H9 (cell line): Measurements from ENCODE around the gene BOLA2B. TPM values are rescaled to one million over a fixed set of nuclear protein-coding genes. Genes with fewer than 3 reads are reported as not detected.

Experiments used
- DNase-seq: peaks from one replicate; pipeline ENCODE4 v3.0.0-alpha.2; 2017
- H2AFZ ChIP-seq: one replicate; pipeline ENCODE4 v1.6.1; 2013; ENCODE audit warnings: mild to moderate bottlenecking, low read length, control low read depth, moderate library complexity
- H2AK5ac ChIP-seq: 2 replicates; pipeline ENCODE4 v1.6.1; 2013; ENCODE audit warnings: low read length, control low read depth, mixed read lengths; ENCODE audit not compliant: insufficient read length
- H2BK120ac ChIP-seq: one replicate; pipeline ENCODE4 v1.6.1; 2013; ENCODE audit warnings: low read depth, mild to moderate bottlenecking, low read length, control low read depth, inconsistent platforms; ENCODE audit not compliant: poor library complexity, severe bottlenecking
- H2BK12ac ChIP-seq: 2 replicates; pipeline ENCODE4 v1.6.1; 2013; ENCODE audit warnings: low read length, control low read depth, mixed read lengths, low read depth; ENCODE audit not compliant: insufficient read length
- H2BK15ac ChIP-seq: 2 replicates; pipeline ENCODE4 v1.6.1; 2013; ENCODE audit warnings: low read depth, low read length, control low read depth
- H2BK20ac ChIP-seq: one replicate; pipeline ENCODE4 v1.6.1; 2013; ENCODE audit warnings: low read depth, mild to moderate bottlenecking, low read length, control low read depth, inconsistent platforms; ENCODE audit not compliant: poor library complexity, severe bottlenecking
- H2BK5ac ChIP-seq: 2 replicates; pipeline ENCODE4 v1.6.1; 2013; ENCODE audit warnings: low read length, control low read depth, mixed read lengths; ENCODE audit not compliant: insufficient read length
- H3K14ac ChIP-seq: 2 replicates; pipeline ENCODE4 v1.6.1; 2013; ENCODE audit warnings: low read length, control low read depth; ENCODE audit not compliant: insufficient read depth
- H3K18ac ChIP-seq: 2 replicates; pipeline ENCODE4 v1.6.1; 2013; ENCODE audit warnings: low read depth, mild to moderate bottlenecking, mixed read lengths, low read length, control low read depth; ENCODE audit not compliant: insufficient read length
- H3K23ac ChIP-seq: 2 replicates; pipeline ENCODE4 v1.6.1; 2013; ENCODE audit warnings: low read length, control low read depth, mixed read lengths, low read depth; ENCODE audit not compliant: insufficient read length
- H3K23me2 ChIP-seq: 2 replicates; pipeline ENCODE4 v1.6.1; 2013; ENCODE audit warnings: low read depth, mild to moderate bottlenecking, mixed read lengths, low read length, control low read depth; ENCODE audit not compliant: insufficient read length, poor library complexity, severe bottlenecking
- H3K27ac ChIP-seq: 2 replicates; pipeline ENCODE4 v1.5.1; 2013; ENCODE audit warnings: low read length, control low read depth, mixed read lengths, low read depth; ENCODE audit not compliant: insufficient read length
- H3K27me3 ChIP-seq: 2 replicates; pipeline ENCODE4 v1.6.1; 2013; ENCODE audit warnings: low read length, control low read depth, inconsistent platforms; ENCODE audit not compliant: insufficient read depth
- H3K4ac ChIP-seq: 2 replicates; pipeline ENCODE4 v1.6.1; 2013; ENCODE audit warnings: low read depth, mild to moderate bottlenecking, control low read depth, inconsistent platforms, low read length, moderate library complexity
- H3K4me1 ChIP-seq: 2 replicates; pipeline ENCODE4 v1.6.1; 2013; ENCODE audit warnings: low read length, control low read depth, inconsistent platforms; ENCODE audit not compliant: insufficient read depth
- H3K4me2 ChIP-seq: 2 replicates; pipeline ENCODE4 v1.6.1; 2013; ENCODE audit warnings: low read length, control low read depth, mixed read lengths; ENCODE audit not compliant: insufficient read length, insufficient read depth
- H3K56ac ChIP-seq: 2 replicates; pipeline ENCODE4 v1.6.1; 2013; ENCODE audit warnings: low read depth, mild to moderate bottlenecking, mixed read lengths, low read length, control low read depth; ENCODE audit not compliant: insufficient read length
- H3K79me1 ChIP-seq: 2 replicates; pipeline ENCODE4 v1.6.1; 2013; ENCODE audit warnings: low read depth, mild to moderate bottlenecking, moderate library complexity, low read length, control low read depth, inconsistent platforms; ENCODE audit not compliant: insufficient read depth, poor library complexity, severe bottlenecking
- H3K79me2 ChIP-seq: 2 replicates; pipeline ENCODE4 v1.6.1; 2013; ENCODE audit warnings: low read length, control low read depth, inconsistent platforms; ENCODE audit not compliant: insufficient read depth
- H3K9ac ChIP-seq: 2 replicates; pipeline ENCODE4 v1.6.1; 2013; ENCODE audit warnings: low read length, control low read depth, mixed read lengths; ENCODE audit not compliant: insufficient read length; ENCODE audit errors: extremely low read depth
- H3K9me3 ChIP-seq: one replicate; pipeline ENCODE4 v1.6.1; 2013; ENCODE audit warnings: low read depth, low read length, inconsistent platforms; ENCODE audit not compliant: control insufficient read depth
- H3T11ph ChIP-seq: one replicate; pipeline ENCODE4 v1.6.1; 2013; ENCODE audit warnings: mild to moderate bottlenecking, low read length, control low read depth, inconsistent platforms
- H4K20me1 ChIP-seq: one replicate; pipeline ENCODE4 v1.6.1; 2013; ENCODE audit not compliant: control insufficient read depth, insufficient read length, insufficient read depth
- H4K5ac ChIP-seq: 2 replicates; pipeline ENCODE4 v1.6.1; 2013; ENCODE audit warnings: low read depth, mild to moderate bottlenecking, mixed read lengths, low read length, control low read depth; ENCODE audit not compliant: insufficient read length
- H4K8ac ChIP-seq: replicated peaks from 2 replicates; pipeline ENCODE4 v1.6.1; 2013; ENCODE audit warnings: low read length, control low read depth, mixed read lengths, low read depth; ENCODE audit not compliant: insufficient read length
- H4K91ac ChIP-seq: 2 replicates; pipeline ENCODE4 v1.6.1; 2013; ENCODE audit warnings: low read depth, mild to moderate bottlenecking, moderate library complexity, mixed read lengths, low read length, control low read depth; ENCODE audit not compliant: insufficient read length
- H3K27ac Mint-ChIP-seq, 3 experiments: 2 replicates in 2 of 3; 3 replicates in 1 of 3; pipeline ENCODE4 v1.8.0; 2020 to 2021; ENCODE audit warnings: mixed read lengths in 3 of 3, mild to moderate bottlenecking in 1 of 3, moderate library complexity in 1 of 3
- H3K27me3 Mint-ChIP-seq: 2 replicates; pipeline ENCODE4 v1.8.0; 2021; ENCODE audit warnings: low read depth, mild to moderate bottlenecking, moderate library complexity, mixed read lengths
- H3K36me3 Mint-ChIP-seq, 3 experiments: 2 replicates in 2 of 3; 3 replicates in 1 of 3; pipeline ENCODE4 v1.8.0; 2020 to 2021; ENCODE audit warnings: low read depth in 3 of 3, mixed read lengths in 3 of 3; ENCODE audit not compliant: insufficient read depth in 1 of 3
- H3K4me1 Mint-ChIP-seq, 2 experiments: 2 replicates each; pipeline ENCODE4 v1.8.0; 2020; ENCODE audit warnings: mixed read lengths in 2 of 2
- H3K4me3 Mint-ChIP-seq, 2 experiments: 2 replicates in 1 of 2; 3 replicates in 1 of 2; pipeline ENCODE4 v1.8.0; 2020 to 2021; ENCODE audit warnings: mild to moderate bottlenecking in 2 of 2, mixed read lengths in 2 of 2, moderate library complexity in 1 of 2
- H3K9me3 Mint-ChIP-seq, 2 experiments: 2 replicates in 1 of 2; 3 replicates in 1 of 2; pipeline ENCODE4 v1.8.0; 2020; ENCODE audit warnings: mild to moderate bottlenecking in 2 of 2, mixed read lengths in 2 of 2, moderate library complexity in 1 of 2
- WGBS: extraction: QIAGEN DNeasy Blood & Tissue Kit; methylation state at CpG from one replicate; pipeline ENCODE4 v1.1.7; 2013; ENCODE audit warnings: missing lambda C conversion rate, low lambda C conversion rate, mixed read lengths; ENCODE audit not compliant: insufficient read length; ENCODE audit errors: extremely low coverage; 5-methylcytosine and 5-hydroxymethylcytosine counted together
- total RNA-seq: library from RNA; stranded (reverse); gene quantifications from 2 replicates; pipeline ENCODE4 v1.2.1, GENCODE V29; 2021
- TF ChIP-seq, protein P1 (sequence below): fragments of 200-600 bp; sonication (generic); conservative IDR thresholded peaks from 3 replicates; pipeline ENCODE4 v1.8.0; 2021; ENCODE audit warnings: antibody characterized with exemption, mild to moderate bottlenecking

BOLA2B gene
- total RNA-seq, 1 experiment from 2014 or later = 218 TPM

DNA sequence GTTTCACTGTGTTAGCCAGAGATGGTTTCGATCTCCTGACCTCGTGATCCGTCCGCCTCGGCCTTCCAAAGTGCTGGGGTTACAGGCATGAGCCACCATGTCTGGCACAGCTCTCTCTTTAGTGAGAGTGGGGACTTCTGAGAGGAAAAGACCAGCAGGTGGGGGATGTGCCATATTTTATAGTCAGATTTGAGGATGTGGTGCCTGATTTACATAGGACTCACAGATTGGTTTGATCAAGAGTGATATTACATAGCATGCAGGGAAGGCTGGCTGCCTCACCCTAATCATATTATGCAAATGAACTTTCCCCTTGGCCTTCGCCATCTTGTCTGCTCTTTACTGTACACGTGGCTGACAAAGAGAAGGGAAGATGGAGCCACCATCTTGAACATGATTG is 42.4 kb downstream of the BOLA2B start:
- H2BK5ac ChIP-seq = no peak overlapping the region
- no peaks in the 10 kb centered on the region for H3K79me2 ChIP-seq
- no peak overlapping the region for H4K91ac ChIP-seq
- H3K27me3 ChIP-seq = no peaks in the 10 kb centered on the region
- no peaks in the 10 kb centered on the region for H3K23me2 ChIP-seq
- no peaks in the 10 kb centered on the region for H3K9me3 ChIP-seq
- H3K4me1 Mint-ChIP-seq = no peaks in the 10 kb centered on the region
- no peak overlapping the region for H3K23ac ChIP-seq
- H2AK5ac ChIP-seq = no peak overlapping the region
- no peak overlapping the region for H3K27ac ChIP-seq
- H2BK15ac ChIP-seq = no peak overlapping the region
- H3K14ac ChIP-seq = no peak overlapping the region
- H3K4me1 ChIP-seq = no peaks in the 10 kb centered on the region
- H3K18ac ChIP-seq = no peak overlapping the region
- H4K5ac ChIP-seq = no peak overlapping the region
- TF ChIP-seq, protein P1, sequence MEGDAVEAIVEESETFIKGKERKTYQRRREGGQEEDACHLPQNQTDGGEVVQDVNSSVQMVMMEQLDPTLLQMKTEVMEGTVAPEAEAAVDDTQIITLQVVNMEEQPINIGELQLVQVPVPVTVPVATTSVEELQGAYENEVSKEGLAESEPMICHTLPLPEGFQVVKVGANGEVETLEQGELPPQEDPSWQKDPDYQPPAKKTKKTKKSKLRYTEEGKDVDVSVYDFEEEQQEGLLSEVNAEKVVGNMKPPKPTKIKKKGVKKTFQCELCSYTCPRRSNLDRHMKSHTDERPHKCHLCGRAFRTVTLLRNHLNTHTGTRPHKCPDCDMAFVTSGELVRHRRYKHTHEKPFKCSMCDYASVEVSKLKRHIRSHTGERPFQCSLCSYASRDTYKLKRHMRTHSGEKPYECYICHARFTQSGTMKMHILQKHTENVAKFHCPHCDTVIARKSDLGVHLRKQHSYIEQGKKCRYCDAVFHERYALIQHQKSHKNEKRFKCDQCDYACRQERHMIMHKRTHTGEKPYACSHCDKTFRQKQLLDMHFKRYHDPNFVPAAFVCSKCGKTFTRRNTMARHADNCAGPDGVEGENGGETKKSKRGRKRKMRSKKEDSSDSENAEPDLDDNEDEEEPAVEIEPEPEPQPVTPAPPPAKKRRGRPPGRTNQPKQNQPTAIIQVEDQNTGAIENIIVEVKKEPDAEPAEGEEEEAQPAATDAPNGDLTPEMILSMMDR = no peak
- H2BK12ac ChIP-seq = no peak overlapping the region
- no peak overlapping the region for H3K4me3 Mint-ChIP-seq
- no peak overlapping the region for H3K4ac ChIP-seq
- H2BK20ac ChIP-seq = no peak overlapping the region
- H3K36me3 Mint-ChIP-seq = peaks cover 0 to 2% (median 0%) of the 10 kb centered on the region in 3 experiments; a peak in 2 of 7 replicates
- no peak overlapping the region for H3T11ph ChIP-seq
- no peak for DNase-seq
- H3K9me3 Mint-ChIP-seq = peaks cover 13 to 19% of the 10 kb centered on the region in 2 experiments
- no peak overlapping the region for H3K27ac Mint-ChIP-seq
- H3K4me2 ChIP-seq = no peak overlapping the region
- no peak overlapping the region for H2BK120ac ChIP-seq
- no peaks in the 10 kb centered on the region for H4K20me1 ChIP-seq
- no peak overlapping the region for H2AFZ ChIP-seq
- no CpG with 5 or more reads among the region's 7 CpGs for WGBS
- no peak overlapping the region for H4K8ac ChIP-seq
- H3K56ac ChIP-seq = no peak overlapping the region
- no peak overlapping the region for H3K9ac ChIP-seq
- H3K27me3 Mint-ChIP-seq = peaks cover 13% of the 10 kb centered on the region
- H3K79me1 ChIP-seq = no peaks in the 10 kb centered on the region
